GM12874 (cell line): ENCODE measurements around the gene DNPEP.

Experiments used
- CTCF ChIP-seq: IDR thresholded peaks from 2 replicates; pipeline ENCODE4 v1.5.1; 2011; ENCODE audit warnings: low read depth, mild to moderate bottlenecking, control low read depth, low read length, moderate library complexity; ENCODE audit not compliant: insufficient read depth

Gene DNPEP

GRCh38 chr2:219418155-219419011, 30.7 kb upstream of the DNPEP start, which contains the start of gene DES:
Gene DES (plus strand): TSS chr2:219418377. CDS start chr2:219418463, 86 bp downstream.
- TF ChIP-seq CTCF = no peak

GRCh38 chr2:219417374-219417773, 29.7 kb upstream of the DNPEP start:
- TF ChIP-seq CTCF = no peak

GRCh38 chr2:219416938-219417337, 29.2 kb upstream of the DNPEP start:
- no peak for TF ChIP-seq CTCF

GRCh38 chr2:219416235-219416602, 28.5 kb upstream of the DNPEP start:
- TF ChIP-seq CTCF = no peak

- no peak for TF ChIP-seq CTCF
These were observed 28.0 kb upstream of the DNPEP start for GRCh38 chr2:219415580-219416234.

GRCh38 chr2:219414857-219415256, 27.1 kb upstream of the DNPEP start:
- TF ChIP-seq CTCF = no peak

- no peak for TF ChIP-seq CTCF
These were observed 22.7 kb upstream of the DNPEP start for GRCh38 chr2:219410390-219410789.
